AG04449 (cell line): ENCODE results near the gene COX6B1.
"Not testable (repeated sequence)": the region's sequence is repeated elsewhere in the genome, so short reads cannot be mapped to it uniquely, and the experiment has no call there.

ENCODE experiments used
- CTCF ChIA-PET: fragments of 350-600 bp; formaldehyde crosslinking; extraction: SDS; loops from one replicate; lab custom pipeline; 2021; ENCODE audit warnings: antibody characterized with exemption; lab: Yijun Ruan, JAX
- POLR2A ChIA-PET: fragments of 400-600, 350-600 bp; formaldehyde crosslinking; extraction: SDS; loops from one replicate; lab custom pipeline; 2020; ENCODE audit warnings: antibody characterized with exemption, inconsistent platforms; lab: Yijun Ruan, JAX
- DNase-seq: peaks from one replicate; pipeline ENCODE4 v3.0.0-alpha.2; 2010; ENCODE audit warnings: low read depth, low spot score
- H3K4me3 ChIP-seq: 2 replicates; pipeline ENCODE4 v1.5.1; 2011; ENCODE audit warnings: low read depth, mild to moderate bottlenecking, control low read depth, low read length
- TF ChIP-seq, protein P1 (sequence below): IDR thresholded peaks from one replicate; pipeline ENCODE4 v1.5.1; 2011; ENCODE audit warnings: mild to moderate bottlenecking, moderate library complexity, low read length, control low read depth, inconsistent platforms; ENCODE audit not compliant: insufficient read depth; ENCODE audit errors: missing control alignments

COX6B1 gene

DNA sequence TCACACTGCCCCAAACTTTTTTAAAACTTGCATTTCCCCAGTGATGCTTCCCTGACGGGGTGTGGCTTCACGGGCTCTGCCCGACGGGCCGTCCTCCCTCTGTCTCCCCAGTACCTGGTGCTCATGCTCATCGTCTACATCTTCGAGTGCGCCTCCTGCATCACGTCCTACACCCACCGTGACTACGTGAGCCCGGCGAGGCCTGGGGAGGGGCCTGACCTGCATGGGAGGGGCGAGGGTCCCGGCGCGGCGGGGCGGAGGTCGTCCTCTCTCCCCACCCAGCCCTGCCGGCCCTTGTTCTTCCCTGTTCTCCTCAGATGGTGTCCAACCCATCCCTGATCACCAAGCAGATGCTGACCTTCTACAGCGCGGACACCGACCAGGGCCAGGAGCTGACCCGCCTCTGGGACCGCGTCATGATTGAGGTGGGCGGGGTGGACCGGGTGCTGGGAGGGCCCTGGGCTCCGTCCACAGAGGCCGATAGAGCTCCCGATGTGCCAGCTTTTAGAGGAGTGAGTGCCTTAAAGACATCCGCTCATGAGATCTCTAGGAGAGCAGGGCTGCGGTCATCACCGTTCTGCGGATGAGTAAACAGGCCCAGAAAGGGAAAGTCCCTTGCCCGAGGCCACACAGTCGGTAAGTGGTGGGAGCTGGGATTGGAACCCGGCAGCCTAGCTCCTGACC lies 25.1 kb downstream of the COX6B1 start:
- DNase-seq: no peak
- TF ChIP-seq, protein P1, sequence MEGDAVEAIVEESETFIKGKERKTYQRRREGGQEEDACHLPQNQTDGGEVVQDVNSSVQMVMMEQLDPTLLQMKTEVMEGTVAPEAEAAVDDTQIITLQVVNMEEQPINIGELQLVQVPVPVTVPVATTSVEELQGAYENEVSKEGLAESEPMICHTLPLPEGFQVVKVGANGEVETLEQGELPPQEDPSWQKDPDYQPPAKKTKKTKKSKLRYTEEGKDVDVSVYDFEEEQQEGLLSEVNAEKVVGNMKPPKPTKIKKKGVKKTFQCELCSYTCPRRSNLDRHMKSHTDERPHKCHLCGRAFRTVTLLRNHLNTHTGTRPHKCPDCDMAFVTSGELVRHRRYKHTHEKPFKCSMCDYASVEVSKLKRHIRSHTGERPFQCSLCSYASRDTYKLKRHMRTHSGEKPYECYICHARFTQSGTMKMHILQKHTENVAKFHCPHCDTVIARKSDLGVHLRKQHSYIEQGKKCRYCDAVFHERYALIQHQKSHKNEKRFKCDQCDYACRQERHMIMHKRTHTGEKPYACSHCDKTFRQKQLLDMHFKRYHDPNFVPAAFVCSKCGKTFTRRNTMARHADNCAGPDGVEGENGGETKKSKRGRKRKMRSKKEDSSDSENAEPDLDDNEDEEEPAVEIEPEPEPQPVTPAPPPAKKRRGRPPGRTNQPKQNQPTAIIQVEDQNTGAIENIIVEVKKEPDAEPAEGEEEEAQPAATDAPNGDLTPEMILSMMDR: no peak
- ChIA-PET POLR2A (interaction anchor here (1.1 kb wide), 1 partner anchor 30 kb away, joined by 3 read pairs; no protein-coding TSS in a partner anchor), CTCF (interaction anchor here (1.1 to 1.4 kb wide), 4 partner anchors 8 to 21 kb away, joined by 3 to 5 read pairs (median 4); no protein-coding TSS in a partner anchor)
- peak overlapping the region; percentile 46 for H3K4me3 ChIP-seq

DNA sequence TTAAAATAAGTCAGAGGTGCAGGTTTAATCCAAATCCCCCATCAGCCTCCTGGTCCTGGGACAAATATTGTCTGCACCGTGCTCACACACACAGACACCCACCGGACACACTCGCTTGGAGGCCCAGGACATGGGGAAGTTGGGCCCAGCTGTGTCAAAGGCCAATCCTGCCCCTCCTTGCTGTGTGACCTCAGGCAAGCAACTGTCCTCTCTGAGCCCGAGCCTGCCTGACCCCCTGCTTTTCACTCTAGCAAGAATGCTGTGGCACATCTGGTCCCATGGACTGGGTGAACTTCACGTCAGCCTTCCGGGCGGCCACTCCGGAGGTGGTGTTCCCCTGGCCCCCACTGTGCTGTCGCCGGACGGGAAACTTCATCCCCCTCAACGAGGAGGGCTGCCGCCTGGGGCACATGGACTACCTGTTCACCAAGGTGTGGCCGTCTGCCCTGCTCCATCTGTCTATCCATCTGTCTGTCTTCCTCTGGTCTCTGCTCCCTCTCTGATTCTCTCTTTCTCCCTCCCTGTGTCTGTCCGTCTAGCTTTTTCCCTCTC lies 27.5 kb downstream of the COX6B1 start:
- CTCF ChIA-PET: no interaction called here
- TF ChIP-seq, protein P1: no peak
- POLR2A ChIA-PET: no interaction called here
- no peak for DNase-seq
- no peak overlapping the region for H3K4me3 ChIP-seq

DNA sequence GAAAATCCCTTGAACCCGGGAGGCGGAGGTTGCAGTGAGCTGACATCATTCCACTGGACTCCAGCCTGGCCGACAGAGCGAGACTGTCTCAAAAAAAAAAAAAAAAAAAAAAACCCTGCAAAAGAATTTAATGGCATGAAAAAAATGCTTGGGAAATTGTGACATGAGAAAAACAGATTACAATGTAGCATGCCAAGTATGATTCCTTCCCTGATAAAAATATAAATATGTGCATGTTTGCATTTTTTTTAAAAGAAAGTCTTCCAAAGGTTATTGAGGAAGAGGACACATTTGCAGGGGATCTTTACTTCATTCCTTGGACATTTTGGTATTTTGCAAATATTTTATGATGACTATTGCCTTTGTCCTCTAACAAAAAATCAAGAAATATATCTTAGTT lies 41.7 kb downstream of the COX6B1 start:
- CTCF ChIA-PET: interaction anchor here (0.7 to 2.3 kb wide), 2 partner anchors 9 to 12 kb away, joined by 3 to 9 read pairs; no protein-coding TSS in a partner anchor
- no peak for DNase-seq
- TF ChIP-seq, protein P1: no peak
- POLR2A ChIA-PET: no interaction called here
- H3K4me3 ChIP-seq: no peak overlapping the region

DNA sequence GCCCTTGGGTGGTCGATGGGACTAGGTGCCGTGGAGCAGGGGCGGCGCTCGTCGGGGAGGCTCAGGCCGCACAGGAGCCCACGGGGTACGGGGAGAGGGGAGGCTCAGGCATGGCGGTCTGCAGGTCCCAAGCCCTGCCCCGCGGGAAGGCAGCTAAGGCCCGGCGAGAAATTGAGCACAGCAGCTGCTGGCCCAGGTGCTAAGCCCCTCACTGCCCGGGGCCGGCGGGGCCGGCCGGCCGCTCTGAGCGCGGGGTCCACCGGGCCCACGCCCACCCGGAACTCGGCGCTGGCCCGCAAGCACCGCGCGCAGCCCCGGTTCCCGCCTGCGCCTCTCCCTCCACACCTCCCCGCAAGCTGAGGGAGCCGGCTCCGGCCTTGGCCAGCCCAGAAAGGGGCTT lies 43.0 kb downstream of the COX6B1 start:
- H3K4me3 ChIP-seq, POLR2A ChIA-PET, DNase-seq: not testable (repeated sequence)
- CTCF ChIA-PET: interaction anchor here (1.1 to 2.3 kb wide), 2 partner anchors 11 to 24 kb away, joined by 3 to 9 read pairs; no protein-coding TSS in a partner anchor

DNA sequence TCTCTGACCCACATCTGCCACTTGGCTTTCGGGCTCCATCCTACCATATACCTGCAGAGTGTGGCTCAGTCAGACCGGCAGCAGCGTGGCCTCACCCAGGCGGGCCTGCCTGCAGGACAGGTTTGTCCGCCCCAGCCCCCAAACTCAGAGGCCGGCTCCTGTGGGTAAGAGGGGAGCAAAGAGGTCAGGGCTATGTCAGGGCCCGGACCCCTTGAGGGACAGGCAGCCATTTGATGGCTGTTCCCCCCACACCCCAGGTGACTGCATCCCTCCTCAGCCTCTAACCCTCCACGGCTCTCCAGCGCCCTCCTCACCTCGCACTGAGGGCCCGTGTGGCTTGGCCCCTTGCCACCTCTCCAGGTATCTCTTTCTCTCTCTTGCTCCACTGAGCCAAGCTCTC lies 43.9 kb downstream of the COX6B1 start:
- POLR2A ChIA-PET: no interaction called here
- no peak for DNase-seq

DNA sequence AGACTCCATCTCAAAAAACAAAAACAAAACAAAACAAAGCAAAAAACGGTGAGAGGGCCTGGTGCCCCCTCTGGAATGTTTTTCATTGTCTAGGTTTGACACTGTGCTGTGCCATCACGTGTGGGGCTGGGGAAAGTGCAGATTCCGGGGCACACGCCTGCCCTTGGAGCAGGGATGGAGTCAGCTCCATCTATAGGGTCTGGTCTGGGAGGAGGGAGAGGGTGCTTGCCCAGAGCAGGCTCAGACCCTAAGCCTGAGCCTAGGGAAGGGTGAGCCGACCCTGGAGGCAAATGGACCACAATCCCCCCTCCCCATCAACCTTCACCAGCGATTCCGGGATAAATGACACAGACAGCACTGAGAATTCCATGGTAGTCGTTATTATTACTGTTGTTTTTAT lies 45.3 kb downstream of the COX6B1 start:
- H3K4me3 ChIP-seq: no peak overlapping the region
- no peak for DNase-seq
- CTCF ChIA-PET: interaction anchor here (0.6 to 2.4 kb wide), 22 partner anchors 9 to 149 kb away, joined by 3 to 28 read pairs (median 4); partner anchors contain the start of genes IGFLR1 and KMT2B
- POLR2A ChIA-PET: no interaction called here
- TF ChIP-seq, protein P1: no peak

More for the DNA sequence above, 43.9 kb downstream of the COX6B1 start:
- CTCF ChIA-PET: interaction anchor here (0.7 to 2.4 kb wide), 17 partner anchors 9 to 339 kb away, joined by 3 to 28 read pairs (median 4); partner anchors contain the start of gene KMT2B
- no peak overlapping the region for H3K4me3 ChIP-seq
- TF ChIP-seq, protein P1: no peak
